ENCODE data around the gene PSMA7.
"Not testable (repeated sequence)": the region's sequence is repeated elsewhere in the genome, so short reads cannot be mapped to it uniquely, and the experiment has no call there.

The PSMA7 gene

GRCh38 chr20:62123450-62124118, 19.6 kb downstream of the PSMA7 start:
- H3K9me3 Mint-ChIP-seq = no peaks in the 10 kb centered on the region
- peak overlapping the region; percentile 76 for H3K4me3 Mint-ChIP-seq
- no peak overlapping the region for H3K27ac Mint-ChIP-seq
- H3K4me1 Mint-ChIP-seq = peaks cover 31% of the 10 kb centered on the region
- ATAC-seq = no peak
- DNase-seq (ENCODE audit: low spot score in 2 of 2) = no peak
- peaks cover 53% of the 10 kb centered on the region for H3K36me3 Mint-ChIP-seq

DNA sequence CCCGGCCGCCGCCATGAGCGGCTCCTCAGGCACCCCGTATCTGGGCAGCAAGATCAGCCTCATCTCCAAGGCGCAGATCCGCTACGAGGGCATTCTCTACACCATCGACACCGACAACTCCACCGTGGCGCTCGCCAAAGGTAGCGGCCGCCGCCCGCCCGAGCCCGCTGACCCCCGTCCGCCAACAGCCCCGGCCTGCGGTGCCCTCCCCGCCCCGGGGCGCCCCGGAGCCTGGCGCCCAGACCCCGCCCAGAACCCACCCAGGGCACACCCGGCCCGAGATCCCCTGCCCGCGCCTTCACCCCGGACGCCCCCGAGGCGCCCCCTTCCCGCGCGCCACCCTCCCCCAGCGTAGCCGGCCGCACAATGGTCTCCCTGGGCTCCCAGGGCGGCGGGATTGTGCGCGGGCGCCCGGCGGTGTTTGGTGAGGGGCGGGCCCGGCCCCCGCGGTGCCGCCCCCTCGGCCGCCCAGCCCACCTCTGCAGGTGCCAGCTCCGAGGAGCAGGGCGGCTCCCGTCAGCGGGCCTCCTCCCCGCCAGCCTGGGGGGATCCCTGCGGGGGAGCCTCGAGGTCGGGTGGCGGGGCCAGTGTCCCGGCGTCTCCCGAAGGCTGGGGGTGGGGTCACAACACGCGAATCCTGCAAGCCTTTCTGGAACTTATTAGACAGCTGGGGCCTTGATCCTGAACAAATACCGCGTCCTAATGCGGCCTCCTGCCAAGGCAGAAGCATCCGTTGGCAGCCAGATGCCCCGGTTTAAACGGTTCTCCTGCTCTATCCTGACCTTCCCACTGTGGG, 20.3 kb downstream of the PSMA7 start:
- H3K4me1 Mint-ChIP-seq = peaks cover 36% of the 10 kb centered on the region
- H3K27ac Mint-ChIP-seq = no peak overlapping the region
- H3K9me3 Mint-ChIP-seq = no peaks in the 10 kb centered on the region
- H3K4me3 Mint-ChIP-seq = peak overlapping the region; percentile 76
- ATAC-seq (peak; percentile 3), DNase-seq (ENCODE audit: low spot score in 2 of 2) (peak in 1 of 2 donors; percentile 67)
- H3K36me3 Mint-ChIP-seq = peaks cover 46% of the 10 kb centered on the region

DNA sequence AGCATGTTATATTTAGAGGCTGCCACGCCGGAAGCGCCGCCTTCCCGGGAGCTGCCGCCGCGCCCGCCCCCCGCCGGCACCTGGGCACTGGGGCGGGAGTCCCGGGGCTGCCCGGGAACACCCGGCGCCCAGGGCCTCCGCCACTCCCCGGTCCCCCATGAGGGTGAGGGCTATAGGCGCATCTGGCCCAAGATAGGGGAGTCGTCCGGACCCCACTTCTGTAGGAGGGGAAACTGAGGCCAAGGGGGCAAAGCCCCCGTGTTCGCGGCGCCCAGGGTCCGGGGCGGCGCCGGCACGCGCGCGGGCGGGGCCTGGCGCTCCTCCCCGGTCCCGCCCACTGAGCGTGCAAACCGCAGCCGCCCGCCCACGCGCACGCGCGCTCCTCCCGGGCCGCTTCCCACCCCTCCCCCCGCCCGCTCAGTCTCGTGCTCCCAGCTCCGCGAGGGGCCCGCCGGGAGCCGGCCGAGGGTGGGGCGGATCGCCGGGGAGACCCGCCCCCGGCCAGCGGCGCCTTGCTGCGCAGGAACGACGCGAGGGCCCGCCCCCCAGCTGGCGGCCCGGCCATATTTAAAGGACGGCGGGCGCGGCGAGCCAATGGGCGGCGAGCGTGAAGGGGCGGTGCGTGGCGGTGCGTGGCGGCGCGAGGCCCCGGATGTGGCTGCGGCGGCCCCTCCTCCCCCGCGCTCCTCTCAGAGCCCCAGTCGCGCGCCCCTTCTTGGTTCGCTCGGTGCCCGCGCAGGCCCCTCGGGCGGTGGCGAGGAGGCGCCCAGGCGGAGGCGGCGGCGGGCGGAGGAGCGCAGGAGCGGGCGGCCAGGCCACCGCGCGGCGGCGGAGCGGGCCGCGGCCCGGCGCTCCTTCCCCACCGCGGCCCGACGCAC, 21.2 kb downstream of the PSMA7 start, which contains the start of gene LSM14B:
LSM14B (plus strand) TSS at position 700 of the 878 bp plus-strand sequence. CDS start 192 bp downstream, outside the sequence.
- ATAC-seq (peak; percentile 88), DNase-seq (ENCODE audit: low spot score in 2 of 2) (peak; percentile 94 to 95)
- H3K27ac Mint-ChIP-seq = peak within 1 kb of the TSS; percentile 84
- H3K36me3 Mint-ChIP-seq = peaks cover 37% of the 10 kb centered on the region
- peaks cover 44% of the 10 kb centered on the region for H3K4me1 Mint-ChIP-seq
- H3K4me3 Mint-ChIP-seq = peak within 1 kb of the TSS; percentile 76
- H3K9me3 Mint-ChIP-seq = no peaks in the 10 kb centered on the region

DNA sequence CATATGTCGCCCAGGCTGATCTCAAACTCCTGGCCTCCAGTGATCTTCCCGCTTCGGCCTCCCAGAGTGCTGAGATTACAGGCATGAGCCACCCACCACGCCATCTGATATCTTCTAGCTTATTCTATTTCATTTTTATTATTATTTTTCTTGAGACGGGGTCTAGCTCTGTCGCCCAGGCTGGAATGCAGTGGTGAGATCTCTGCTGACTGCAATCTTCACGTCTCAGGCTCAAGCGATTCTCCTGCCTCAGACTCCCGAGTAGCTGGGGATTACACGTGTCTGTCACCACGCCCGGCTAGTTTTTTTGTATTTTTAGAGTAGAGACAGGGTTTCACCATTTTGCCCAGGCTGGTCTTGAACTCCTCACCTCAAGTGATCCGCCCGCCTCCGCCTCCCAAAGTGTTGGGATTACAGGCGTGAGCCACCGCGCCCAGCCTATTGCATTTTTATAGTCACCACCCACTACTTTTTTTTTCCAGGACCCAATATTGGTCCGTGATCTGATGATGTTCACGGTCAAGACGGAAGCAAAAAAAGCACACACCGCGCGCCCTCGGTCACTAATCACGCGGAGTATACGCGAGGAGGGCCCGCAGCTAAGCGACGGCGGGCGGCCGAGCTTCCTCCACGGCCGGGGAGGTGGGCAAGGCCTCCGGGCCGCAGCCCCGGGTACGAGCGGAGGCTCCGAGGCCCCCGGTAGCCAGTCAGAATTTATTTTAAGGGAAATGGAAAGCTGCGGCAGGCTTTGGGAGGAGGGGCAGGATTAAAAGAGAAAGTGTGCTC, 22.0 kb downstream of the PSMA7 start:
- ATAC-seq (peak; percentile 1), DNase-seq (ENCODE audit: low spot score in 2 of 2) (no peak)
- H3K36me3 Mint-ChIP-seq = peaks cover 29% of the 10 kb centered on the region
- H3K9me3 Mint-ChIP-seq = no peaks in the 10 kb centered on the region
- peaks cover 44% of the 10 kb centered on the region for H3K4me1 Mint-ChIP-seq
- peak overlapping the region; percentile 76 for H3K4me3 Mint-ChIP-seq
- H3K27ac Mint-ChIP-seq = peak overlapping the region; percentile 84

DNA sequence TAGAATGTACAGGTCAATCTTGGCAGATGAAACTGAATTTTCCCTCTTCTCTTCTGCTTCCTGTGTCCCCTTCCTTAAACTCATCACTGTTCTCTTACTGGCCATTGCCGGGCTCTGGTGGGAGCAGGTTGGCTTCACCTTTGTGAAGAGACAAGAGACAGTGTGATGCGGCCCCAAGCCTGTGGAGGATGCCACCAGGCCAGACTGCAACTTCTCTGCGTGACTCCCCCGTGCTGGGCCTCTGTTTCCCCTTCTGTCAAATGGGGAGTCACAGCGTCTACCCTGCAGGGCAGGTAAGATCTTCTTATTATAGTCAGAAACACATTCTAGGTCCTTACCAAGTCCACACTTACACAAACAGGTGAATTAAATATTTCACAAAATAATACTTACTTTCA, 22.8 kb downstream of the PSMA7 start:
- Mint-ChIP-seq H3K4me1 (peaks cover 44% of the 10 kb centered on the region), H3K36me3 (peaks cover 21% of the 10 kb centered on the region), H3K9me3 (no peaks in the 10 kb centered on the region), H3K4me3 (peak overlapping the region; percentile 10), H3K27ac (no peak overlapping the region)
- no peak for DNase-seq (ENCODE audit: low spot score in 2 of 2)
- ATAC-seq = no peak

DNA sequence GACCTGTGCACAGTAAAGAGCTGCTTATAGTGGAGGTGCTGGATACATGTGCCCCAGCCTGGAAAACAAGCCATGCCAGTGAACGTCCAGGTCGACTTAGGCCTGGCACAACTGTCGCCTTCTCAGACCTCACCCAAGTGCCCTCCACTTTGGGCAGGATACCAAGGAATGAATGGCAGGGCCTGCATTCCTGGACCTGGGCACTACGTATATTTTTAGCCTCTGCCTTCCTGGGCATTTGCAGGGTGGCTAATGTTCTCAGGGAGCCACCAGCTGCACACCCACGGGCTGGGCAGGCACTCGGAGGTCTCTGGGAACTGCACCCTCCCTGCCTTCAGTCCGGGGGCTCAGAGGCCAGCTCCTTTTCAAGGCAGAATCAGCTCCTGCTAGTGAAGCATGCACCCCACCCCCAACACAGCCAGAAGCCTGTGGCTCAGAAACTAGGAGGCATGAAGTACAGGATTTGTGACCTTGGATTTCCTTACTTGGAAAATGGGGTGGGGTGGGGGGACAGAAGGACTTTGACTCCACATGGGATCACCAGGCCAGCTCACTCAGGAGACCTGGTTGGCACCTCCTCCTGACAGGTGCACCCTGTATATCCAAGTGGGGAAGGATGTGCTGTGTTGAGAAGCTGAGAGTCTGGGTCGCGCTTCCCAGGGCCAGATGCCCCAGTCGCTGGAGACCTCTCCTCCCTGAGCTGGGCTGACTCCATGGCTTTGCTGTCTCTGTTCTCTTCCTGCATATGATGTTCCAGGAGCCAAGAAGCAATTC, 23.4 kb downstream of the PSMA7 start:
- H3K4me1 Mint-ChIP-seq = peaks cover 44% of the 10 kb centered on the region
- H3K36me3 Mint-ChIP-seq = peaks cover 15% of the 10 kb centered on the region

GRCh38 chr20:62119115-62119514, 24.1 kb downstream of the PSMA7 start:
- no peak for DNase-seq (ENCODE audit: low spot score in 2 of 2)
- Mint-ChIP-seq H3K27ac (no peak overlapping the region), H3K9me3 (no peaks in the 10 kb centered on the region)

More for the DNA sequence above, 23.4 kb downstream of the PSMA7 start:
- ATAC-seq (no peak), DNase-seq (ENCODE audit: low spot score in 2 of 2) (no peak)
- Mint-ChIP-seq H3K9me3 (no peaks in the 10 kb centered on the region), H3K27ac (no peak overlapping the region), H3K4me3 (peak overlapping the region; percentile 10)

GRCh38 chr20:62118113-62119043, 24.8 kb downstream of the PSMA7 start:
- ATAC-seq (no peak), DNase-seq (ENCODE audit: low spot score in 2 of 2) (no peak)
- Mint-ChIP-seq H3K9me3 (no peaks in the 10 kb centered on the region), H3K36me3 (peaks cover 9% of the 10 kb centered on the region), H3K4me1 (peaks cover 32% of the 10 kb centered on the region), H3K4me3 (no peak overlapping the region), H3K27ac (peak overlapping the region; percentile 48)

More at GRCh38 chr20:62119115-62119514, 24.1 kb downstream of the PSMA7 start:
- ATAC-seq = no peak
- H3K36me3 Mint-ChIP-seq = peaks cover 9% of the 10 kb centered on the region
- H3K4me3 Mint-ChIP-seq = no peak overlapping the region
- peaks cover 40% of the 10 kb centered on the region for H3K4me1 Mint-ChIP-seq

DNA sequence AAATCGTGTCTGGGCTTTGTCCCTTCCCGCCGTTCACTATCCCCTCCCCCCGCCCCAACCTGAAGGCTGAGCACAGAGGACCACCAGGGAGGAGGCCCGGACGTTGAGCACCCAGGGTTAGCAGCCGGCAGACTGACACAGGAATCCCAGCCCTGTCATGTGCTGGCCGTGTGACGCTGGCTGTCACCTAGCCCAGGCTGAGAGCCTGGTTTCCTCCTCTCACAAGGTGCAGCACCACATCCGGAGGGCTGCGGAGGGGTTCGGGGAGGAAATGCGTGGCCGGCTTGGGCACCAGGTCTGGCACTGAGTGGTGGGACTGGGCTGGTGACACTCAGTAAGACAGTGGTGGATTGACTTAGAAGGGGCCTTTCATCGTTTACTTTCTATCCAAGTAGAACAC, 25.5 kb downstream of the PSMA7 start:
- DNase-seq (ENCODE audit: low spot score in 2 of 2) = peak; percentile 42 to 72
- peaks cover 9% of the 10 kb centered on the region for H3K36me3 Mint-ChIP-seq
- peaks cover 30% of the 10 kb centered on the region for H3K4me1 Mint-ChIP-seq
- H3K4me3 Mint-ChIP-seq = no peak overlapping the region
- peak; percentile 59 for ATAC-seq
- no peaks in the 10 kb centered on the region for H3K9me3 Mint-ChIP-seq
- peak overlapping the region; percentile 48 for H3K27ac Mint-ChIP-seq

- Mint-ChIP-seq H3K4me3 (no peak overlapping the region), H3K27ac (no peak overlapping the region), H3K9me3 (no peaks in the 10 kb centered on the region), H3K36me3 (peaks cover 9% of the 10 kb centered on the region), H3K4me1 (peaks cover 30% of the 10 kb centered on the region)
- no peak for DNase-seq (ENCODE audit: low spot score in 2 of 2)
- no peak for ATAC-seq
These were observed 25.9 kb downstream of the PSMA7 start for GRCh38 chr20:62117362-62117646.

- no peaks in the 10 kb centered on the region for H3K9me3 Mint-ChIP-seq
- no peak overlapping the region for H3K27ac Mint-ChIP-seq
- peaks cover 9% of the 10 kb centered on the region for H3K36me3 Mint-ChIP-seq
- H3K4me1 Mint-ChIP-seq = peaks cover 30% of the 10 kb centered on the region
- ATAC-seq (no peak), DNase-seq (ENCODE audit: low spot score in 2 of 2) (no peak)
- H3K4me3 Mint-ChIP-seq = no peak overlapping the region
These were observed 26.4 kb downstream of the PSMA7 start for GRCh38 chr20:62116558-62117361.

DNA sequence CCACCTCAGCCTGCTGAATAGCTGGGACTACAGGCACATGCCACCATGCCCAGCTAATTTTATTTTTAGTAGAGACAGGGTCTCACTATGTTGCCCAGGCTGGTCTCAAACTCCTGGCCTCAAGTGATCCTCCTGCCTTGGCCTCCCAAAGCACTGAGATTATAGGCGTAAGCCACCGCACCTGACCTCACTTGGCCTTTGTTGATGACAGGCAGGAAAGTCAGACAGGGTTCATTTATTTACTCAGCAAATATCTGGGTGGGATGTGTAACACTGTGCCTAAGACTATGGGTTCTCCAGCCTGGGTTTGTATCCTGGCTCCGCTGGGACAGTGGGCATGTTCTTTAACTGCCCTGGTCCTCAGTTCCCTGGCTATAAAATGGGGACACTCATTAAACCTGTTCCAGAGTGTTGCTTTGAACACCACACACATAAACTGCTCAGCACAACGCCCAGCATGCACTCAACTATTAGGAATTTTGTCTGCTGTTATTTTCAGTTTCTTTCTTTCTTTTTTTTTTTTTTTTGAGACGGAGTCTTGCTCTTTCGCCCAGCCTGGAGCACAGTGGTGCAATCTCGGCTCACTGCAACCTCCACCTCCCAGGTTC, 27.3 kb downstream of the PSMA7 start:
- not testable (repeated sequence) for H3K9me3 Mint-ChIP-seq, H3K27ac Mint-ChIP-seq, H3K4me3 Mint-ChIP-seq

More for the DNA sequence above, 27.3 kb downstream of the PSMA7 start:
- H3K4me1 Mint-ChIP-seq = peaks cover 25% of the 10 kb centered on the region
- DNase-seq (ENCODE audit: low spot score in 2 of 2); H3K36me3 Mint-ChIP-seq; ATAC-seq: not testable (repeated sequence)
